Stomach smooth muscle (tissue), 2 donors: Measurements from ENCODE around the gene DIAPH2.
"Not testable (repeated sequence)": the region's sequence is repeated elsewhere in the genome, so short reads cannot be mapped to it uniquely, and the experiment has no call there.

Experiments used
- H3K27ac ChIP-seq: one replicate; pipeline ENCODE4 v1.7.0; 2013; ENCODE audit warnings: mild to moderate bottlenecking, low read length, inconsistent platforms
- H3K27me3 ChIP-seq, 2 donors: one replicate each; pipeline ENCODE4 v1.7.0; 2013; ENCODE audit warnings: low read length in 2 of 2; ENCODE audit not compliant: insufficient read depth in 2 of 2, control insufficient read depth in 1 of 2
- H3K36me3 ChIP-seq, 2 donors: one replicate each; pipeline ENCODE4 v1.7.0; 2013; ENCODE audit warnings: low read length in 2 of 2; ENCODE audit not compliant: control insufficient read depth in 2 of 2, insufficient read depth in 2 of 2
- H3K4me1 ChIP-seq: one replicate; pipeline ENCODE4 v1.7.0; 2013; ENCODE audit warnings: low read length; ENCODE audit not compliant: control insufficient read depth, insufficient read depth
- H3K4me3 ChIP-seq, 2 donors: one replicate each; pipeline ENCODE4 v1.7.0; 2013; ENCODE audit warnings: low read length in 2 of 2
- H3K9ac ChIP-seq, 2 donors: one replicate each; pipeline ENCODE4 v1.7.0; 2013; ENCODE audit warnings: low read length in 2 of 2, mild to moderate bottlenecking in 1 of 2
- H3K9me3 ChIP-seq, 2 donors: one replicate each; pipeline ENCODE4 v1.7.0; 2013; ENCODE audit warnings: low read length in 2 of 2; ENCODE audit not compliant: control insufficient read depth in 2 of 2
- donor health status: healthy.
- donor health status: Pancreatic carcinoma.

The DIAPH2 gene

DNA sequence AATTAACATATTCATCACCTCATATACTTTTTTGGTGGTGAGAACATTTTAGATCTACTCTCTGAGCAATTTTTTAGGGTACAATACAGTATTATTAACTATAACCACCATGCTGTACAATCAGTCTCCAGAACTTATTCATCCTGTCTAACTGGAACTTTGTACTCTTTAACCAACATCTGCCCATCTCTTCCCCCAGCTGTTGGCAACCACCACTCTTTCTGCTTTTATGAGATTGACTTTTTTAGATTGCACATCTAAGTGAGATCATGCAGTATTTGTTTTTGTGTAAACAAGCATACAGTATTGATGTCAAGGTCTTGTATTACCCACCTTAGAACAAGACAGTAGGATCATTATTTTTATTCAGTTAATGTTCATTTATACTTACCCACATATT lies 715.9 kb downstream of the DIAPH2 start:
- no peaks in the 10 kb centered on the region for H3K36me3 ChIP-seq
- peaks cover 0 to 2% of the 10 kb centered on the region in 2 donors for H3K27me3 ChIP-seq
- H3K9me3 ChIP-seq = no peaks in the 10 kb centered on the region
- no peak overlapping the region for H3K9ac ChIP-seq
- H3K27ac ChIP-seq = no peak overlapping the region
- H3K4me3 ChIP-seq = no peak overlapping the region
- H3K4me1 ChIP-seq = no peaks in the 10 kb centered on the region

DNA sequence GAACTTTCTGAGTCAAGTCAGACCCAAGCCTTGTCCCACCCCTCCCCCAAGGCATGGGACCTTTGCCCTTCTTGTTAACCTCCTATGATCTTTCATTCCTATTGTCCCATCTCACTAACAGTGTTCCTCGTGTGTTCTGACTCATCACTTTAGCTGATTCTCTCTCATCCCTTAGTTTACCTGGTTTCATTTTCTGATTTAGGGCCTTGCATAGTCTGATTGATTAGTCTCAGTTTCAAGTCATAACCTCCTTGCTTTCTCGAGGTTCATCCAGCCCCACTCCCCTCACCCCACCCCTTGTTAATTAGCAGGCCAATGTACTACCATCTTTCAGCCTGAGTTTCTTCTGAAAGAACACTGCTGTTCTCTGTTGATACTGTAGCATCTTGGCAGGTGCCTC lies 716.5 kb downstream of the DIAPH2 start:
- Histone ChIP-seq H3K36me3 (no peaks in the 10 kb centered on the region), H3K9ac (no peak overlapping the region), H3K27me3 (peaks cover 0 to 2% of the 10 kb centered on the region in 2 donors), H3K4me1 (no peaks in the 10 kb centered on the region), H3K27ac (no peak overlapping the region), H3K4me3 (no peak overlapping the region), H3K9me3 (no peaks in the 10 kb centered on the region)

DNA sequence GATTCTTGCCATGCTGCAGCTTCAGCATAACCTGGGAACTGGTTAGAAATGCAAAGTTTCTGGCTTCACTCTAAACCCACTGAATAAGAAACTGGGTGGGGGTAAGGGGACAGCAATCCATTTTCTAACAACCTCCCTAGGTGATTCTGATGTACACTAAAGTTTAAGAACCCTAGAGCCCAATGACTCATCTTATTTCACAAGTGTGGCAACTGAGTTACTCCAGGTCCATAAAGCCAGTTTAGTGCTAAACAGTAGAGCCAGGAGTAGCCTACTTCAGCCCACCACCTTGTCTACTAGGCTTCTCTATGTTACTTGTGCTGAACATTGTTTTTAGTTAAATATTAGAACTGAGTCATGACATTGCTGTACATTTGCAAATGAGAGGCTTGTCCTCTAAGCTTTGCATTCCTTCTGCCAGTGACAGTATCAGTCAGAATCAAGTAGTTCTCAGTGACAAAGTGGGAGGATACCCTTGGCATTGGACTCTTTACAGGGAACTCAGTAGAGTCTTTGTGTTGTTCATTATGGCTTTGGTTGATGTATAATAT lies 717.0 kb downstream of the DIAPH2 start:
- Histone ChIP-seq H3K27ac (no peak overlapping the region), H3K36me3 (no peaks in the 10 kb centered on the region), H3K27me3 (peaks cover 0 to 2% of the 10 kb centered on the region in 2 donors), H3K4me3 (no peak overlapping the region), H3K9ac (no peak overlapping the region), H3K4me1 (no peaks in the 10 kb centered on the region), H3K9me3 (no peaks in the 10 kb centered on the region)

DNA sequence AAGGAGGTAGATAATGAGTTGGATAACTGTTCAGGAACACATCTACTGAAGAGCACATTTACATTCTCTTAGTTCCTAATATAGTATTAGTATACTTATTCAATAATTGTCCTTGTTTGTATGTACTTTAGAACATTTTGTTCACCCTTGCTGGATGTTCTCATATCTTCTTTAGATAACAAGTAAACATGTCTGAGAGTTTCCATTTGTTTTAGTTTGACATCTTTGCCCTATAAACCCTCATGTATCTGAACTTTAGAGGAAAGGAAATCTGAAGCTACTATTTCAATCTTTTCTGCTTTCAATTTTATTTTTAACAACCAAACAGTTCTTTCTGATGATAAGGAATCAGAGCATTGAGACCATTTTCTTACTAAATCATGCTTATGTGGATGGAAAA lies 717.7 kb downstream of the DIAPH2 start:
- H3K36me3 ChIP-seq = no peaks in the 10 kb centered on the region
- no peak overlapping the region for H3K4me3 ChIP-seq
- H3K9ac ChIP-seq = no peak overlapping the region

DNA sequence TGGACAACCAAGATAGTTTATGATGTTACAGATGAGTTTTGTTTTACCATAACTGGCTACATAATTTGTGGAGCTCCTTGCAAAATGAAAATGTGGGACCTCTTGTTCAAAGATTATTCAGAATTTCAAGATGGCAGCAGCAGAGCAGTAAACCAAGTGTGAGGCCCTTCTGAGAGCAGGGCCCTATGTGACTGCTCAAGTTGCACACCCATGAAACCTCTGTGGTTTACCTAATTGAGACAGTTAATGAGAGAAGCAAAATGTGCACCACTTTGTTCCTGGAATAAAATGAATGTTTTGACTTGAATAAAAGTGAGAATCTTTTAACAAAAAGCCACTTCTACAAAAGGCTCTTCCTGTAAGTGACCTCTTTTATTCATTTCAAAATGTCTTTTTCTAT lies 718.3 kb downstream of the DIAPH2 start:
- H3K9ac ChIP-seq = no peak overlapping the region
- H3K4me3 ChIP-seq = no peak overlapping the region
- no peaks in the 10 kb centered on the region for H3K36me3 ChIP-seq
- peaks cover 0 to 2% of the 10 kb centered on the region in 2 donors for H3K27me3 ChIP-seq
- no peak overlapping the region for H3K27ac ChIP-seq
- no peaks in the 10 kb centered on the region for H3K4me1 ChIP-seq
- H3K9me3 ChIP-seq = no peaks in the 10 kb centered on the region

More for the DNA sequence above, 717.7 kb downstream of the DIAPH2 start:
- Histone ChIP-seq H3K9me3 (no peaks in the 10 kb centered on the region), H3K27me3 (peaks cover 0 to 2% of the 10 kb centered on the region in 2 donors), H3K4me1 (no peaks in the 10 kb centered on the region), H3K27ac (no peak overlapping the region)

DNA sequence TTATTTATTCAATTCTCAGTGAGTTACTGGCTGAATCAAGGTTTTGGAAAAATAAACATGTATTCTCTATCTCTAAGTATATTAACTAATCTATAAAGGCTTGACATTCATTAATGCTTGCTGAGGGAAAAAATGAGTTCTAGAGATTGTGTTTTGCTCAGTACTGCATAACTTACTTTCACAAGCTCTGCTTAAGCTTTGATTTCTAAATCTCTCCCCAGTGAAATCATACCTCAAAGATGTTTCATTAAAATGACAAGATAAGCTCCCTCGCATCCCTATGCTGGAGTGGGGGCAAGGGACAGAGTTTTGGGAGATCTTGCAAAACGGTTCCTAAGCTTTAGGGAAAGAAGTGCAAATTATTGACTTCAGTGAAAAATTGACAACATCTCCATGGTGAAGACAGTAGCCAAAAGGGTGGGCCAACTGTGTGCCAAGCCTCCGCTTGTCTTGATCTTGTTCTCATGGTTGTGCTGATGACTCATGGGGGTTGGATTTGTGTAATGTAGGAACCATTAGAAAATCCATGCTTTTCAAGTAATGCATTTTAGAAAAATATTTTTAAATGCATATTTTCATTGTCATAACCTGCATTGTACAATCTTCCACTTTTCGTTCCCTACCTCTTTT lies 720.5 kb downstream of the DIAPH2 start:
- Histone ChIP-seq H3K4me3 (no peak overlapping the region), H3K27ac (no peak overlapping the region), H3K9me3 (peaks cover 0 to 3% of the 10 kb centered on the region in 2 donors), H3K27me3 (peaks cover 0 to 2% of the 10 kb centered on the region in 2 donors), H3K9ac (no peak overlapping the region), H3K4me1 (no peaks in the 10 kb centered on the region), H3K36me3 (no peaks in the 10 kb centered on the region)

DNA sequence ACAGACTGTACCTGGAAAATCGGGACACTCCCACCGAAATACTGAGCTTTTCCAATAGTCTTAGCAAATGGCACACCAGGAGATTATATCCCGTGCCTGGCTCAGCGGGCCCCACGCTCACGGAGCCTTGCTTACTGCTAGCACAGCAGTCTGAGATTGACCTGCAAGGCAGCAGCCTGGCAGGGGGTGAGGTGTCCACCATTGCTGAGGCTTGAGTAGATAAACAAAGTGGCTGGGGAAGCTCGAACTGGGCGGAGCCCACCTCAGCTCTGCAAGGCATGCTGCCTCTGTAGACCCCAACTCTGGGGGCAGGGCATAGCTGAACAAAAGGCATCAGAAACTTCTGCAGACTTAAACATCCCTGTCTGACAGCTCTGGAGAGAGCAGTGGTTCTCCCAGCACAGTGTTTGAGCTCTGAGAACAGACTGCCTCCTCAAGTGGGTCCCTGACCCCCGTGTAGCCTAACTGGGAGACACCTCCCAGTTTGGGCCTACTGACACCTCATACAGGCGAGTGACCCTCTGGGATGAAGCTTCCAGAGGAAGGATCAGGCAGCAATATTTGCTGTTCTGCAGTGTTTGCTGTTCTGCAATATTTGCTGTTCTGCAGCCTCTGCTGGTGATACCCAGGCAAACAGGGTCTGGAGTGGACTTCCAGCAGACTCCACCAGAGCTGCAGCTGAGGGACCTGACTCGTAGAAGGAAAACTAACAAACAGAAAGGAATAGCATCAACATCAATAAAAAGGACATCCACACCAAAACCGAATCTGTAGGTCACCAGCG lies 725.2 kb downstream of the DIAPH2 start:
- not testable (repeated sequence) for H3K27ac ChIP-seq, H3K36me3 ChIP-seq, H3K4me3 ChIP-seq, H3K9ac ChIP-seq, H3K4me1 ChIP-seq, H3K27me3 ChIP-seq, H3K9me3 ChIP-seq

DNA sequence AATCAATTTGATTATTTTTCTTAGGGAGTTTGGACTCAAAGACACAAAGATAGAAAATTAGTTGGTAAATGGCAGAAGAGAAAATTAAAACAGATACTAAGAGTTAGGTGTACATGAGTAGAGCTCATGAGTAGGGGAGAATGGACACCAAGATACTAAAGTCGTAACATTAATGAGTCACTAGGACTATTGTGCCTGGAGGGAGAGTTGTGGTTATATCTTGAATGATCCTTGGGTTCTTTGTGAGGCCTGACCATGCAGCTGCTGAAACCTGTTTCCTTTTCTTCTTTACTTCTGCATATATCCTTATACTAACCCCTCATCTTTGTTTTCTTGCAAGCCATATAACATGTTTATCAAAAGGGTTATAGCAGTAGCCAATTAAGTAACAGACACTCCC lies 731.8 kb downstream of the DIAPH2 start:
- no peaks in the 10 kb centered on the region for H3K36me3 ChIP-seq
- no peaks in the 10 kb centered on the region for H3K27me3 ChIP-seq
- H3K9ac ChIP-seq = no peak overlapping the region
- no peak overlapping the region for H3K4me3 ChIP-seq
- no peaks in the 10 kb centered on the region for H3K4me1 ChIP-seq
- H3K9me3 ChIP-seq = no peaks in the 10 kb centered on the region
- H3K27ac ChIP-seq = no peak overlapping the region

DNA sequence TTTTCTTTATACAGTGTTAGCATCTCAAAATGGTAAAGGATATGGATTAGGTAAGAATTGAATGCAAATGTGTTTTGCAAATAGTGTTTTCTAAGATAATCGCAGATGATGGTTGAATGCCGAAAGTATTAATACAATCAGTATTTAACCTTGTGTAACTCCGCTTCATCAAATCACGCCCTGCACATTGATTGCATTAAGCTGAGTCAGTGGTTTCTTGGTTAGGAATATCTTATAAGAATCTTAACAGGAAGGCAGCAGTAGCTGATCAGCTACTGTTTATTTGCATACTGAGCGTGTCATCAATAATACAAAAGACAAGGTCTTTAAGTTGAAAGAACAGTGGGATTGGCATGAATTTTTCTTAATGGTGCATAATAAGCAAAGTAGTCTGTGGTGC lies 744.5 kb downstream of the DIAPH2 start:
- no peak overlapping the region for H3K9ac ChIP-seq
- H3K27ac ChIP-seq = no peak overlapping the region
- H3K27me3 ChIP-seq = no peaks in the 10 kb centered on the region
- H3K36me3 ChIP-seq = no peaks in the 10 kb centered on the region
- no peaks in the 10 kb centered on the region for H3K4me1 ChIP-seq
- H3K9me3 ChIP-seq = no peaks in the 10 kb centered on the region
- no peak overlapping the region for H3K4me3 ChIP-seq

DNA sequence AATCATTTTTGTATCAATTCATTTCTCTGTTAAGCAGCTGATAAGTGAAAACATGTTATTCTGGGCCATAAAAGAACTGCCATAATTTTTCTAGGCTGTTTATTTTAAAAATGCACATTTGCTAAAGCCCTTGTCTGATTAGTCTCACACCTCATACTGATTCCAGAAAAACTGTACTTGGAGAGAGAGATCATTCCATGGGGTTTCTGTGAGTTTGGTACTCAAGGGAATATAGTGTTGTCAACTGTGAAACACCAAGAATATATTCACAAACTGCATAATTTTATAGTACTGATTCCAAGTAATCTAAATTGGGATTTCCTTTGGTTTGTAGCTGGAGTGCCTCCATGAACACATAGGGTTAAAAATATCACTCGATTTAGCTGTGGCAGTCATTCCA lies 746.6 kb downstream of the DIAPH2 start:
- Histone ChIP-seq H3K27me3 (no peaks in the 10 kb centered on the region), H3K9me3 (no peaks in the 10 kb centered on the region), H3K4me1 (no peaks in the 10 kb centered on the region)

More for the DNA sequence above, 746.6 kb downstream of the DIAPH2 start:
- Histone ChIP-seq H3K4me3 (no peak overlapping the region), H3K27ac (no peak overlapping the region), H3K36me3 (no peaks in the 10 kb centered on the region), H3K9ac (no peak overlapping the region)
